ENCODE measurements around the gene LMO7. TPM values are rescaled to one million over a fixed set of nuclear protein-coding genes. Genes with fewer than 3 reads are reported as not detected.

Gene LMO7
- total and polyA plus RNA-seq, 4 donors = 17.5 to 69.6 (median 38.2) TPM

GRCh38 chr13:75723901-75724300, 87.8 kb downstream of the LMO7 start:
- H3K9ac ChIP-seq (ENCODE audit: low read depth in 1 of 2, low read length in 2 of 2) = no peak overlapping the region
- no peak for TF ChIP-seq JUND (IDR thresholded peaks at IDR 0.05)
- no peak for TF ChIP-seq HNF4G (IDR thresholded peaks at IDR 0.05)
- no peak for TF ChIP-seq GABPA (IDR thresholded peaks at IDR 0.05 in 1 of 2, conservative IDR thresholded peaks at IDR 0.05 in 1 of 2)
- TF ChIP-seq ZBTB33 (IDR thresholded peaks at IDR 0.05) = no peak
- TF ChIP-seq ATF3 (IDR thresholded peaks at IDR 0.05) = no peak
- no peak for TF ChIP-seq SP1 (IDR thresholded peaks at IDR 0.05)
- no peak for TF ChIP-seq NR2F2 (IDR thresholded peaks at IDR 0.05)
- TF ChIP-seq YY1 (IDR thresholded peaks at IDR 0.05) = no peak
- no peak for TF ChIP-seq MAX (IDR thresholded peaks at IDR 0.05)
- TF ChIP-seq FOXA2 (IDR thresholded peaks at IDR 0.05) = no peak
- TF ChIP-seq CTCF (IDR thresholded peaks at IDR 0.05; ENCODE audit: low read depth, low read length, missing input control) = no peak
- no peak for TF ChIP-seq REST (IDR thresholded peaks at IDR 0.05)
- no peak for TF ChIP-seq HNF4A (conservative IDR thresholded peaks at IDR 0.05)
- TF ChIP-seq EGR1 (IDR thresholded peaks at IDR 0.05; ENCODE audit: low read depth in 2 of 2) = no peak
- no peak for TF ChIP-seq TAF1 (conservative IDR thresholded peaks at IDR 0.05)
- no peak for TF ChIP-seq FOXA1 (IDR thresholded peaks at IDR 0.05)
- no peak for TF ChIP-seq RAD21 (IDR thresholded peaks at IDR 0.05)
- TF ChIP-seq RXRA (IDR thresholded peaks at IDR 0.05) = no peak
- no peak for DNase-seq (ENCODE audit: low spot score)
- H3K27me3 ChIP-seq (ENCODE audit: control insufficient read depth in 4 of 4, insufficient read depth in 4 of 4, low read length in 3 of 4) = no peaks in the 10 kb centered on the region
- no peaks in the 10 kb centered on the region for H3K4me1 ChIP-seq (ENCODE audit: control insufficient read depth in 4 of 4, insufficient read depth in 4 of 4, low read length in 3 of 4)
- no peak overlapping the region for H3K27ac ChIP-seq (ENCODE audit: low read depth in 1 of 2, low read length in 2 of 2)
- no peaks in the 10 kb centered on the region for H3K36me3 ChIP-seq (ENCODE audit: control insufficient read depth in 4 of 4, insufficient read depth in 3 of 4, low read depth in 1 of 4, low read length in 3 of 4)
- no peaks in the 10 kb centered on the region for H3K9me3 ChIP-seq (ENCODE audit: control insufficient read depth in 4 of 4, low read length in 3 of 4)
- H3K4me3 ChIP-seq (ENCODE audit: low read depth in 1 of 3, low read length in 3 of 3) = no peak overlapping the region
